ENCODE data around the gene SAPCD2.
"Not testable (repeated sequence)": the region's sequence is repeated elsewhere in the genome, so short reads cannot be mapped to it uniquely, and the experiment has no call there.

The SAPCD2 gene

GRCh38 chr9:137070201-137070905 is at the start of gene SAPCD2:
Gene SAPCD2, minus strand, starts transcription at chr9:137070557. Its CDS starts 97 bp downstream, at chr9:137070460.
- DNase-seq (ENCODE audit: low read depth, low spot score) = peak; percentile 64

- not testable (repeated sequence) for DNase-seq (ENCODE audit: low read depth, low spot score)
Measured at GRCh38 chr9:137118092-137118603, 47.8 kb upstream of the SAPCD2 start.

DNA sequence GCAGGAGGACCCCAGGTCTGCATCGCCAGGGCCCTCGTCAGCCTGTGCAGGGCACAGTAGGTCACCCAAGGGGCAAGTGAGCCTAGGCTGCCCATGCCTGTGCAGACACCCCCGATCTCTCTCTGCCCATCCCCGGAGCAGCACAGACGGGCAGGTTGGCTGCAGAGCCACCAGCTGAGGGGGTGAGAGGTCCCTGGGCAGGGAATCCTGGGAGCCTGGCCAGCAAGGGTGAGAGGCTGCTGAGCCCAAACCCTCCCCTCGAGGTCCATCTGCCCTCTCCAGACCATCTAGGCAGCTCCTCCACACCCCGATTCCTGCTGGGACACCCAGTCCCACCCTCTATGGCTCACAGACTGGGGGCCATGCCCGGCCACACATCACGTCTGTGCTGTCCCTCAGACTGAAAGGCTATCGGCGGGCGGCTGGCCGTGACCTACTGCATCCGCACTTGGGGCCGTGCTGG is 46.9 kb upstream of the SAPCD2 start:
- no peak for DNase-seq (ENCODE audit: low read depth, low spot score)

- no peak for DNase-seq (ENCODE audit: low read depth, low spot score)
Measured at GRCh38 chr9:137116728-137117127, 46.4 kb upstream of the SAPCD2 start.

- no peak for DNase-seq (ENCODE audit: low read depth, low spot score)
Measured at GRCh38 chr9:137116027-137116507, 45.7 kb upstream of the SAPCD2 start.

- DNase-seq (ENCODE audit: low read depth, low spot score) = no peak
Measured at GRCh38 chr9:137115394-137116026, 45.2 kb upstream of the SAPCD2 start.

DNA sequence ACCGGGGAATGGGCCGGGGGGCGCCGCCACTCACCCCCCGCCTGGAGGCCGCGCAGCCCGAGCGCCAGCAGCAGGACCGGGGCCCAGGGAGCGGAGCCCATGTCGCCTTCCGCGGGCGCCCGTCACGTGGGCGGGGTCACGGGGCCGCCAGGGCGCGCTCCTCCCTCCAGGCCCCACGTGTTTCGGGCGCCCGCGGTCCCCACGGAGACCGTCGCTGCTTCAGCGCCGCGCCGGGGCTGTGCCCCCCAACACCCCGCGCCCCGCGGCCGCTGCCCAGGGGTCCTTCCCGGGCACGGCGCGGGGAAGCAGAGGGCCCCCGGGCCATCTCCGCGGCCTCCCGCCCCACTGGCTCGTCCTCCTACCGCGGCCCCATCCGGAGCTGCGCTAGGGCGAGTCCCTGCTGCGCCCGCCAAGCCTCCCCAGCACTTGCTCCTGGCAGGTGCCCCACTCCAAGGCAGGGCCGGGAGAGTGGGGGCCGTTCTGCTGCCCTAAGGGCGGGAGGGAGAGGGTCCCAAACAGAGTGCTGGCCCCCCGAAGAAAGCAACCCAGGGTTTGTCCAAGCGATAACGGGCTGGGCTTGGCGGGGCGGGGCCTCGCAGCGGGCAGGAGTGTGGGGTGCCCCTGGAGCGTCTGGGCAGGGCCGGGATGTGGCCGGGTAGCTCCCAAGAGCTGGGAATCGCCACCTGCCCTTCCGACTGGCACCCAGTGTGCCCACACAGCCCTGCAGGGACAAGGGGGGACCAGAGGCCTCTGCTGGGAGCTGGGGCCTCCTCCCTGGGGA is 44.4 kb upstream of the SAPCD2 start, which contains the start of gene DPP7:
DPP7 (minus strand) TSS at position 121 of the 781 bp plus-strand sequence; CDS start at position 101, 20 bp downstream.
- DNase-seq (ENCODE audit: low read depth, low spot score) = peak; percentile 55

- no peak for DNase-seq (ENCODE audit: low read depth, low spot score)
Measured at GRCh38 chr9:137114220-137114612, 43.9 kb upstream of the SAPCD2 start.

DNA sequence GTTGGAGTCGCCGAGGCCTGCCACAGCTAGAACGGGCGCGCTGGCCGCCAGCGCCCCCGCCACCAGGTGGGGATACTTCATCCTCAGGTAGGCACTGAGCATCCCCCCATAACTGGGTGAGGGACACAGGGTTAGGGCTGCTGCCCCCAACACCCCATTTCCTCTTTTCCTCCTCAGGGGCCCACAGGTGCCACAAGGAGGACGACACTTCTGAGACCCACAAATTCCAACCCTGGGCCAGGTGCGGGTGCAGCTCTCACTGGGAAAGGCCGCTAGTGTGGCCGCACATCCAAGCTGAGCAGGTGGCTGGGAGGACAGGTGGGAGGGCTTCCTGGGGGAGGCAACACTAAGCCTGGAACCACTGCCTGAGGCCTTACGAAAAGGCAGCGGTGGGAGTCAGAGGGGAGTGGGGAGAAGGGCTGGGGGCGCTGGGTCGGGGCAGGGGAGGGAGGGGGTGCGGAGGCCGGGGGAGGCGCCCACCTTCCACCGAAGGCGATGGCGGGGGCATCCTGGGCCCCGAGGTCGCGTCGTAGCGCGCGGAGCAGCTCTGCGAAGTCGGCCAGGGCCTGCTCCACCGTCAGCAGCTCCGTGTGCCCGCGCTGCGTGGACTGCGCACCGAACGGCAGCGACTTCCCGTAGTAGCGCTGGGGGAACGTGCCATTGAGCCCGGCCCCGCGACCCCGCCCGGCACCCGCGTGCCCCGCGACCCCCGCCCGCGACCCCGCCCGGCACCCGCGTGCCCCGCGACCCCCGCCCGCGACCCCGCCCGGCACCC is 43.2 kb upstream of the SAPCD2 start:
- DNase-seq (ENCODE audit: low read depth, low spot score) = no peak

DNA sequence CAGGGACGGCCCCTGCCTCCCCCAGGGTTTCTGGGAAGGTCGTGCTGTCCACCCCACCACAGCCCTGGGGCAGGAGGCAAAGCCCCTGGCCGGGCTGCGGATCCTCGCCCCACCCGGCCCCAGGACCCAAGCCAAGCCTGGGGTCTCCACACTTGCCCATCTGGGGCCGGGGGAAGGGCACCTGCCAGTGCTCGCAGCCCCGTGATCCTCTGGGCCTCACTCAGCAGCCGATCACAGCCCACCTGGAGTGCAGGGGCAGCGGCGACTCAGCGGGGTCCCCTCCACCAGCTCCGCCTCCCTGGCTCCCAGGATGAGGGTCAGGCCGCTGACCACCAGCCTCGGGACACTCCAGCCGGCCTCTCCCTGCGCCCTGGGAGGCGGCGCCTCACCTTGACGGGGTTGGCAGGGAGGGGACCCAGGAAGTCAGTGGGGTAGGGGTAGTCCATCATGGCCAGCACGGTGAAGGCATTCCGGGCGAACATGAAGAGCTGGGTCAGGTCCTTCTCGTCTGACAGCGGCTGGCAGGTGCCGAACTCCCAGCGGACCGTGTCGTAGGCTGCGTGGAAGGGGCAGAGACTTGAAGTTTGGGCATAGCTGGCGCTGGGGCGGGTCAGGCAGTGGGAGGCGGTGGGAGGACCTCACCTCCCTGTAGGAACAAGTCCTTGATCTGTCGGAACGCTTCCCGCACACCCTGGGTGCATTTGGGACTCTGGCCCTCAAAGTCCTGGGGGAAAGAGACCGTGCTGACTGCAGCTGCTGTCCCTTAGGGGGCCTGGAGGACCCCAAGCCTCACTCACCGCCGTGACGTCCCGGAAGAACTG is 42.4 kb upstream of the SAPCD2 start:
- no peak for DNase-seq (ENCODE audit: low read depth, low spot score)

- no peak for DNase-seq (ENCODE audit: low read depth, low spot score)
Measured at GRCh38 chr9:137111788-137112563, 41.6 kb upstream of the SAPCD2 start.

- no peak for DNase-seq (ENCODE audit: low read depth, low spot score)
Measured at GRCh38 chr9:137110911-137111787, 40.8 kb upstream of the SAPCD2 start.

DNA sequence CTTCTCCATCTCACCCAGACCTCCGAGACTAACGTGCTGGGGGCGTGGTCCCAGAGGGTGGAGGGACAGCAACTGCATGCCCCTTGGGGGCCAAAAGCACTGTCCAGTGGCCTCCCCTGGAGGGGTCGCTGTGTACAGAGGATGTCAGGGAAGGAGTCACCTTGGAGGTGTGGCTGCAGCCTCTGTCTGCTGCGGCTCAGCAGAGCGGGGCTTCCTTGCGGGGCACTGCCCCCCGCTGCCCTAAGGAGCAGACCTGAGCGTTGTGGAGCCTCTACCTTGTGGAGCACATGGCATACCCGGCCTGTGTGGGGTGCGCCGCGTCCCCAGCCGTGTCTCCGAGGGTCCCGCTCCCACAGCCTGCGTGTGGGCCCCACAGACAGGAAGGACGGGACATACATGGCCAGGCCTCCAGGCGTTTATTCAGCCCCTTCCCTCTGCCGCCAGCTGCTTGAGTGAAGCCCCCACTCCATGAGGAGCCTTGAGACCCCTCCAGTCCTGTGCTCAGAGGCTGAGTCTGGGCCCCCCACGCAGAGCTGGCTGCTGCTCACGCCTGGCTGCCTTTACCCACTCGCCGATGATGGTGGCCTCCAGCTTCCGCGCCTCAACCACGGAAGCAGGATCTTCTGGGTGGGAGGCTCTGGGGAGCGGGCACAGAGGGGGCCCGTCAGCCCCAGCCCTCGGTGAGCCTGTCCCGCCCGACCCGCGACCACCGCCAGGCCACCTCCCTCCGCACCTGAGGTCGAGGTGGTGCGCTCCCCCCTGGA is 40.0 kb upstream of the SAPCD2 start:
- DNase-seq (ENCODE audit: low read depth, low spot score) = no peak

- DNase-seq (ENCODE audit: low read depth, low spot score) = no peak
Measured at GRCh38 chr9:137109250-137110146, 39.1 kb upstream of the SAPCD2 start.

GRCh38 chr9:137108608-137109249 is 38.4 kb upstream of the SAPCD2 start:
- DNase-seq (ENCODE audit: low read depth, low spot score) = no peak

- no peak for DNase-seq (ENCODE audit: low read depth, low spot score)
Measured at GRCh38 chr9:137107982-137108381, 37.6 kb upstream of the SAPCD2 start.

Measured in activated naive CD8-positive, alpha-beta T cell treated with anti-CD3 and anti-CD28 coated beads, Interleukin-2, amount 50 U/mL, for 16 hours (primary cell).